Stimulated activated CD8-positive, alpha-beta memory T cell treated with anti-CD3 and anti-CD28 coated beads, Interleukin-2, amount 100 ng/mL, for 1 hour (primary cell): ENCODE data around the gene RAB44.

Source experiments
- DNase-seq, 2 donors: peaks; one replicate each; pipeline ENCODE4 v3.0.0-alpha.2; 2020; ENCODE audit warnings: low read depth in 2 of 2

RAB44 gene

DNA sequence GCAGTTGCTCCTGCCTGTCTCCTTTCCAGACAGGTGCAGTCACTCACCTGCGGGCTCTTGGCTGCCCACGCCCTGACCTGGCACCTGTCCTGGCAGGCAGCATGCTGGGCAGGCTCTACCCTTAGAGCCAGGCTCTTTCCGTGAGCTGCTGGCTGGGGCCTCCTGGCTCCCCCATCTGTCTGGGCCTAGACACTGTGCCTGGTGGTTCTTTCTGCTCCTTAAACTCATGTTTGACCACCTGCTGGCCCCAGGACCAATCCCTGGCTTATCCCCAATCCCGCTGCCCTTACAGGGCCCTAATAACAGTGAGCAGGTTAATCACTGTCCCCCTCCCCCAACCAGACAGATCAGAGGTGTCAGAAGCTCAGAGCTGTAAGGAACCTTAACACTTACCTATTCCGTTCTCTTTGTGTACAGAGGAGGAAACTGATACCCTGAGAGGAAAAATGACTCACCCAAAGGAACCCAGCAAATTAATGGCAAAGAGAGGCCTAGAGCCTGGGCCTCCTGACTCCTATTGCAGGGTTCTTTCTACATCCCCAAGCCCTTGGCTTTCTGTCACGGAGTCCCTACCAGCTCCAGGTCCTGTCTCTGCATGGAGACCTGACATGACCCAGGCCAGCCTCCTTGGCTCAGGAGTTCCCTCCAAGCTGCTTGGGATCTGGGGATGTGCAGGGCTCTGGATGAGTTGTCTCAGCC is 54.7 kb downstream of the RAB44 start:
- no peak for DNase-seq

DNA sequence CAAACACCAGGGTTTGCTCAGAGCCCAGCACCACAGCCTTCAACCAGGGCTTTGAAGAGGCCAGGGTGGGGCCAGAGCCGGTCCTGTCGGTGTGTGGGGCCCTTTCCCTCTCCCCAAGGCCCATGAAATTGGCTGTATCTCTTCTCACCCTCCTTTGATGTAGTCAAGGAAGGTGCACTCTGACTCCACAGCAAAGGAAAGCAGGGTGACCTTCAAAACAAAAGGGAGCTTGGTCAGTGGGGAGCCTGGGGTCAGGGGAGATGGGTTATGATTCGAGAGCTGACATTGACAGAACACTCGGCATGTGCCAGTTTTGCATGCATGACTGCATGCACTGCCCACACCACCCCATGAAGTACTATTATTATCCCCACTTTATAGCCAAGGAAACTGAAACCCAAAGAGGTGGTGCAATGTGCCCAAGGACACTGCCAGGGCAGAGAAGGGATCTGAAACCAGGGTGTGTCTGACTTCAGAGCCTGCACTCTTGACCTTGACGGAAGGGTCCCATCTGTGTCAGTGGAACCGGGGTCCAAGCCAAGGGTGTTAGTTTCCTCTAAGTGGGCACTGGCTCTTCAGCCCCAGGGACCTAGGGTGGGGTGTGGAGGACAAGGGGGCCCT is 55.4 kb downstream of the RAB44 start:
- DNase-seq = no peak

DNA sequence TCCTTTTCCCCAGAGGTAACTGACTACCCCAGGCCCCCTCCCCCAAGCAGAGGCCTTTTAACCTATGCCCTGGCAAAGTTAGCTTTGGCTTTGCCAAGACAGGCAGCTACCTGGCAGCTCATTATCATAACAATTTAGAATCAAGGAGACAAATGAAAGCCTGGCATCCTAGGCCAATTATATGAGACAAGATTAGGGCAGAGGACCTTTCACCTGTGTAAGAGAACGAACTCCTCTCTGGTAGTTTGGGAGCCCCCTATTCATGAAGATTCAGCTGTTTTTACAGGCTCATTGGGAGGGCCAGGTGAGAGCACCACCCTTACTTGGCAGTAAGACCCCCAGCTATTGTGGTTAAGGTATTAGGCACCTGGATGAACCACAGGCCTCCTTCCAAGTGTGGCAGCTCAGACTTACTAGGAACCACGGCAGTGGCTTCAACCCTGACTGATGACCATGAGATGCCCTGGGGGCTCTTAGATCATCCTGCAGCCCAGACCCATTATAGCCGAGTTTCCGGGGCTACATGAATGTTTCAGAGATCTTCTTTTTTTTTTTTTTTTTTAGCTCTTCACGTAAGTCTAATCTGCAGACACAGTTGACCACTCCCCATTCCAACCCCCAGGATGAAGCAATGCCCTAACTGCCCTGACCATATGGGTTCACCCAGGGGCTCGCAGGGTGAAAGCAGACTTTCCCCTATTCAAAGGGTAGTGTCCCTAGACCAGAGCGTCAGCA is 56.2 kb downstream of the RAB44 start:
- no peak for DNase-seq

DNA sequence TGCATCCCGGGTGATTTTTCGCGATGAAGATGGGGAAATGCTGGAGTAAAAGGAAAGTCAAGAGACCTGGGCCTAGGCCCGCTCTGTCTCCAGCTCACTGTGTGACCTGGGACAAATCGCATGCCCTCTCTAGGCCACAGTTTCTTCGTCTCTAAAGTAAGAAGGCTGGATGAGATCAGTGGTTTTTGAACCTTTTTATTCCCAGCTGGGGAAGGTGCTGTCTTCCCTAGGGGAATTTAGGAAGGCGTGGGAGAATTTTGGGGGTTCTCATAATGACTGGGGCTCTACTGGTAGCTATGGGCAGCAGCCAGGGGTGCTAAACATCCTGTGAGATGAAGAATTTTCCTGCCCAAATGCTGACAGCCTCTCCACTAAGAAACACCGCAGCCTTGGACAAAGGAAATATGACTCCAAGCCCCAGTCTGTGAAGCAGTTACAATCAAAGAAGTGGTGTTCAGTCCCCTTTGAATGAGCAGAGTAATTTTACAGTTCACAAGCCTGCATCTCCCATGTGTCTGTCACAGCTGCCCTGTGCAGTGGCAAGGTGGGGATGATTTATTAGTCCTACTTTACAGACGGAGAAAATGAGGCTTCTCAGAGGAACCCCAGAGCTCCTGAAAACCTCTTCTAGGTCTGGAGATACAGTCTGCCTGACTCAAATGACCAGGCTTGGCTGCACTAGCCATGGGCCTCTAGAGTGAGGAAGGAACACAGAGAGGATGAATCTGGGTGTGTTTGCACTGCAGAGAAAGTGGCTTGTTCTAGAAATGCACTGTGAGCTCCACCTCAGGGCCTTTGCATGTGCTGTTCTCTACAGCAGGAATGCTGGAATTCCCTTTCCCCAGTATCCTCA is 57.2 kb downstream of the RAB44 start:
- DNase-seq = no peak

DNA sequence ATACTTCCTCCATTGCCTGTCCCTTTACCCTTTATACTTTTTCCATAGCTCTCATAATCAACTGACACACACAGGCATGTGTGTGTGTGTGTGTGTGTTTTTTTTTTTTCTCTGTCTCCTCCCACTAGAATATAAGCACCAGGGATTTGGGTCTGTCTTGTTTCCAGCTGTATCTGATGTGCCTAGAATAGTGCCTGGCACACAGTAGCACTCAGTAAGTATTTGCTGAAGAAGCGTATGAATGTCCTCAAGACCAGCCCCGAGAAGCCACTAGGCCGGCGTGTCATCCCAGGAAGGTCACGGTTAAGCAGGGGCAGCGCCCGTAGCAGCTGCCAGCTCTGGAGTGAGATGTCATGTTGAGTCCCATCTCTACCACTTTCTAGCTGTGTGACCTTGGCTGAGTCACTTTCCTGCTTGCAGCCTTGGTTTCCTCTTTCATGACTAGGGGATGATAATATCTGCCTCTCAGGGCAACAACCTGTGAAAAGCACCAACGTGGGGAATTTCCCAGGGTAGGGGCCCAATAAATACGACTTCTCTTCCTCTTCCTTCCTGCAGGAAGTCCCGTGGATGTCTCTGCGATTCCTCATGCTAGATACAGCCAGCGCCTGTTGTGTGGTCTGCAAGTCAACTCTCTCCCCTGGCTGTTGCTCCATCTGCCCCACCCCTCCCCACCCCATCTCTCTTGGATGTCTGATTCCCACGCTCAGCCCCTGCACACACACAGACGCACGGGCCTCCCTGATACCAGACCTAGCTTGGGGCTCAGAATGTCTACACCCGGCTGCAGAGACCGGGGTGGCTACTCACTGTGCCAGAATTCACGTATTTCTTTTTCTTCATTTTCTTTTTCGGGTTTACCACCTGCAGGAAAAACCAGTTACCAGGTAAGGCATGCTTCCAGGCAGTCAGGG is 58.1 kb downstream of the RAB44 start:
- peak; percentile 20 to 36 for DNase-seq

DNA sequence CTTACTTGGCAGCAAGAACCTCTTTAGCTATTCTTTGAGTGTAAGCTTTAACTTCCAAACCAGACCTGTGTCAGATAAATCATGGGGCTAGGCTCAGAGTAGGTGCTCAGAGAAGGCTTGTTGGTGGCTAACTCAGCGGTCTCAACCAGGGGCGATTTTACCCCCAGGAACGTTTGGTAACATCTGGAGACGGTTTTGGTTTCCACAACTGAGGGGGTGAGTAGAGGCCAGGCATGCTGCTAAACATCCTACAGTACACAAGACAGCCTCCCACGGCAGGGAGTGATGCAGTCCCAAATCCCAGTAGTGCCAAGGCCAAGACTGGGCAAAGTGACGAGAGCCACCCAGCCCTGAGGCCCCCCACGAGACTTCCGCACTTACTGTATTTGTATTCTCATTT is 59.2 kb downstream of the RAB44 start:
- DNase-seq = no peak

DNA sequence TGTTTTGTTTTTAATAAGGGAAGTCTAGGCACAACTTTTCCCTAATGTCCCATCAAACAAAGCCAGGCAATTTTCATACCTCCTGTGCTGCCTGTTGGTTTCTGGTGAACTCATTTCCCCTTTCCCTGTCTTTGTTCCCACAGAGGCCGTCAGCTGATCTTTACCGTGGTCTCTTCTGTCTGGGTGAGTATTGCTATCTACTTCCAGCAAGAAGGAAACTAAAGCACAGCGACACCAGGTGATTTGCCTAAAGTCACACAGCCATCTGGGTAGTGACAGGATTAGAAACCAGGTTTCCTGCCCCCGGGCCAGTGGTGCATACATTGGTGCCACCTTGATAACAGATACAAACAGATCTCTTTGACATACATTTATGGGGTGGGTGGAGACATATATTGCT is 59.6 kb downstream of the RAB44 start:
- no peak for DNase-seq

DNA sequence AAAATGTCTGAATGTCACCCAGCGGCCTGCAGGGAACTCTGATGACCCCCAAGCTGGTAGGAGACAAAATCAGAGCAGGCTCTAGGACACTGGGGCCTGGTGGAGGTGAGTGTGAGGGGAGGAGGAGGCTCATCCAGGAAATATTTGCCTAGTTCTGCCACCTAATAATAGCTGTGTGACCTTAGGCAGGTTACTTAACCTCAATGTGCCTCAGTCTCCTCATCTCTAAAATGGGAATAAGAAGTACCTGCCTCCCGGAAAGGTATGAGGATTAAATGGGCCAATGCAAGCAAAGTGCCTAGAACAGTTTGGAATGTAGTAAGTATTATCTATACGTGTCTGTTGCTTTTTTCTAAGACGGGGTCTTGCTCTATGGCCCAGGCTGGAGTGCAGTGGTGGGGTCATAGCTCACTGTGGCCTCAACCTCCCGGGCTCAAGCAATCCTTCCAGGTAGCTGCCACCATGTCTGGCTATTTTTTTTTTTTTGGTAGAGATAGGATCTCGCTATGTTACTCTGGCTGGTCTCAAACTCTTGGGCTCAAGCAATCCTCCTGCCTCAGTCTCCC is 60.4 kb downstream of the RAB44 start:
- no peak for DNase-seq

DNA sequence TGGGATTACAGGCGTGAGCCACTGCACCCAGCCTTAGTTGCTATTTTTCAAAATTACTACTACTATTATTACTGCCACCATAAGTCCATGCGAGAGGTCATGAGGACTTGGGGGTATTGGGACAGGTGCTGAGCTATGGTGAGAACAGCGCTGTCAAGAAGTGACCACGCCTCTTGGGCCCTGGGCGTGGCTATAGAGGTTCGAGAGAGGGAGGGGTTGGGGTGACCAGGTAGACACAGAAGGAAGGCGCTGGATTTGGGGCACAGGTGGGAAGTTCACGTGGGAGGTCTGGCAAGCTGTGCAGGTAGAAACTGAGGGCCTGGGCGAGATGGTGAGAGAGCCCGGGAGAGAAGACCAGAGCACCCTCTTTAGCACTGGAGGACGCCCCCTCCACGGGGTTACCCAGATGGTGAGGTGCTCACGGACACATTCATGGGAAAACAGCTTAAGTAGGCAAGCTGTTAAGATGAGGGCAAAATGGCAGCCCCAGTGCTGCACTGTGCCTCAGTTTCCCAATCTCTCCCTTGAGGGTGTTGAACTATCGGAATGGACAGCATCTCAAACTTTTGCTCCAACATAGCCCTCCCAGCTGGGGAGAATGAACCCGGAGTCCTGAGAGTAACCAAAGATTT is 61.0 kb downstream of the RAB44 start:
- DNase-seq = no peak

DNA sequence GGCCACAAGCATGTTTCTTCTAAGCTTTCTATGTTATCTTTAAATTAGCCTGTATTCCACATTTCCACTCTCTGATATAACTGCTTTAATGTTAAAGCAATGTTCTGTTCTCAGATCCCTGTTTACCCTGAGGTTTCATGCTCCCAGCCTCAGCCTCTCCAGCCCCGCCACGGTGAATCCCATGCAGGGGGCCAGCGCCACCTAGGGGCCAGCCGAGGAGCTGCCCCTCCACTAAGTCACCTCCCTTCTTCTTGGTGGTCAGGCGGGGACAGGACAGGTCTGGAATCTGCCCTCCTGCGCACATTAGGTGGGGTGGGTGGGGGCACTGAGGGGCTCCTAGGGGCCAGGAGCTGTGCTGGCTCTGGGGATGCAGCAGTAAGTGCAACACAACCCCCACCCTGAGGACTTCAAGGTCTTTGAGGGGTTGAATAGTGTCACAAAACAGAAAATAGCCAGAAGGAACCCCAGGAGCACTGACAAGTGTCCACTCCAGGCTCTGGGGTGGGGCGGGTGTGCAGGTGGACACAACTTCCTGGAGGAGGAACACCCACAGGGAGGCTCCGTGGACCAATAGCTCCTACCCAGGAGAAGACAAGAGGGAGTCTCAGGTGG is 61.6 kb downstream of the RAB44 start:
- peak; percentile 39 to 65 for DNase-seq

DNA sequence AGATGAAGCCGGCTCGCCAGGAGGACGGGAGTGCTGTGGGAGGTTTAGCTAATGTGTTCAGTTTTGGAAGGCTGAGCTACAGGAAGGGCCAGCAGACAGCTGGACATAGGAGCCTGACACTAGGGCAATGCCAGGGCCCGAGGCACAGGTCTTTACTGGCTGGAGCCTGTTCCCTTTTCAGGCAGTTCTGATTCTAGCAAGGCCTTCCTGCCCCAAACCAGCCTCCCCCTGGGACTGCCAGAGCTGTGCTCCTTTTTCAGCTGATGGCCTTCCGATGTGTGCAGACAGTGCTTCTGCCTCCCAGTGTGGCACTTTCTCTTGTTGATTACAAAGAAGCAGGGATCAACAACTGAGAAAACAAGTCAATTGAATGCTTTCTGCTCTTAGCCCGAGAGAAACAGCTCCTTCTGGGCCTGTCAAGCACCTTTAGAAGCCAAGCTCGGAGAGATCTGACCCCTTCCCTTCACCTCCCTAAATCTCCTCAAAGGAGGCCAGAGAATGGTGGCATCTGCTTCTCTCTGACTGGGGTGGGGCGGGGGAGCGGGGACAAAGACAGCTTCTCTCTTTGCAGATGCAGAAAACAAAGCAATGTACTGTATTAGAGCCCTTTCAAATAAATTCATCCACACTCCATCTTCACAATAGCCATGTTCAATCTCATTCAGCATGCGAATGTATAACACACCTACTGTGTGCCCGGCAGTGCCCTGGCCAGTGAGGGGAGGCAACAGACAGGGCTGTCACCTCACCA is 63.2 kb downstream of the RAB44 start:
- no peak for DNase-seq

DNA sequence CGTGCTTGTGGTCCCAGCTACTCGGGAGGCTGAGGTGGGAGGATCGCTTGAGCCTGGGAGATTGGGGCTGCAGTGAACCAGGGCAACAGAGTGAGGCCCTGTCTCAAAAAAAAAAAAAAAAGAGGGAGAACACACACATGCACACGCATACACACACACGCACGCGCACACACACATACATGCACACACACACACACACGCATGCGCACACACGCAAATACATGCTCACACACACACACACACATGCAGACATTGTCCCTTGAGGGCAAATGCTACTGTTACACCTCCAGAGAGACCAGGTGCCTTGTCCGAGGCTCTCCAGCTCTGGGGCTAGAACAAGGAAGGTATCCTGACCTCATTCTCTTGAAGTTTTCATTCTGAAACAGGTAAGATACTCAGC is 64.5 kb downstream of the RAB44 start:
- no peak for DNase-seq

DNA sequence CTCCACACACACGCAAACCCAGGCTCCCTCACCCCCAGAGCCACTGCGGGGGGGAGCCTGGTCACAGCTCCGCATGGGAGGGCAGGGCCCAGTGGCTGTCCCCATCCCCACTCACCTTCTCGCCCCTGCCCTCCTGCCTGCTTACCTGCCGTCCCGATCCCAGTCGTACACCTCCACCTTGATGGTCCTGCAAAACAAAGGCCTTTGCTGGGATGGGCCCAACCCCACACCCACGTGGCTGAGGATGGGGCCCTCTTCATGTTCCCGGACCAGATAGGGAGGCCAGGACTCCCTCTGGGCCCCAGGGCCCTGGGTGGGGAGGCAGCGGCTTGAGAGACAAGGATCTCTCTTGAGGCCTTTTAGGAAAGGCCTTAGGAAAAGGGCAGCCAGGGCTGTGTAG is 67.6 kb downstream of the RAB44 start:
- DNase-seq = no peak

DNA sequence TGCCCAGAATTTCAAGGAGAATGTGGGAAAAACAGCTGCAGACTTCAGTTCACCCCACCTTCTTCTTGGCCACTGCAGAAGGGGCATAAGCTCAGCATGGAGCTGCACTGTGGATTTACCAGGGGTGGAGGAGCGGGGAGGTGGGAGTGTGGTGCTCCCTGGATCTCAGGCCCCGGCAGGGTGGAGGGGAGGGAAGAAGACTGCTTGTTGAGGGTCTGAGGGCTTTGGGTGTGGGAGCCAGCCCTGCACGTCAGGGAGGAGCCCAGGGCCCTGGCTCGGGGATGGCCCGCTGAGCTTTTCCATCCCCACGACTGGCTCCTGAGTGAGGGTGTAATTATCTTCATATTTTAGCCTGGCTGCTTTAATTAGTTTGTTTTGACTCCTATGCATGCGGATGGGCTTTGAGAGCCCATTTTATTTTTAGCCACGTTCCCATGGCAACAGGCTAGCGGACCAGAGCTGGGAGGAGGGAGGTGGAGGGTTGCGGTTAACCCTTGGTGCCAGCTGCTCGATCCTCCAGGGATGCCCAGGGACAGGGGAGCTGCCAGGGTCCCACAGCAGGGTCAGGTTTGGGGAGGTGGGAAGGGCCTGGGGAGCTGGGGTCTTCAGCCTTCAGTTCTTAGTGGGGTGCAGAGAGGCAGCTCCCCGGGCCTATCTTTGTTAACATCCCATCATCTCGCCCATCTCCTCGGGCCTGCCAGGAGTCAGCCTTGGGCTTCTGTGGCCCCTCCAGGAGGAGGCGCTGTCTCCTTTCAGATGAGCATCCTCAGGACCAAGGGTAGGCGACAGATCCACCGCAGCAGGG is 68.2 kb downstream of the RAB44 start:
- peak; percentile 37 to 65 for DNase-seq

DNA sequence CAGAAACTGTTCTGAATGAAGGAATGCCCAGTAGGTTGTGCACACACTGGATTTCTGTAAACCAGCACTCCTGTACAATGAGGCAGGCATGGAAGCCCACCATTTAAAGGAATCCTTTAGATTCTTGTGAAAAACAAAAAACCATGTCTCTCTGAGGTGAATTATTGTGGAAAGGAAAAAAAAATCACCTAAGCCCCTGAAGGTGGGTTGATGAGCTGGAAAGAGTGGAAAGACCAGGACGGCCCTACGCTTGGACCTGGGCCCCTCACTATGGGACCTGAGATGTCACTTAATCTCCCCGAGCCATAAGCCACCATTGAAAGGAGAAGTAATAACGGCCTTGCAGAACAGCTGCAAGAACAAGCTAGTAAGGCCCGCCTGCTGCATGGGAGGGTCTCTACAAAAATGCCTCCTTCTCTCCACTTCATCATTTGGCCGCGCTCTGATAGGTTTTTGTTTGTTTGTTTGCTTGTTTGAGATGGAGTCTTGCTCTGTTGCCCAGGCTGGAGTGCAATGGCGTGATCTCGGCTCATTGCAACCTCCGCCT is 68.8 kb downstream of the RAB44 start:
- DNase-seq = no peak

DNA sequence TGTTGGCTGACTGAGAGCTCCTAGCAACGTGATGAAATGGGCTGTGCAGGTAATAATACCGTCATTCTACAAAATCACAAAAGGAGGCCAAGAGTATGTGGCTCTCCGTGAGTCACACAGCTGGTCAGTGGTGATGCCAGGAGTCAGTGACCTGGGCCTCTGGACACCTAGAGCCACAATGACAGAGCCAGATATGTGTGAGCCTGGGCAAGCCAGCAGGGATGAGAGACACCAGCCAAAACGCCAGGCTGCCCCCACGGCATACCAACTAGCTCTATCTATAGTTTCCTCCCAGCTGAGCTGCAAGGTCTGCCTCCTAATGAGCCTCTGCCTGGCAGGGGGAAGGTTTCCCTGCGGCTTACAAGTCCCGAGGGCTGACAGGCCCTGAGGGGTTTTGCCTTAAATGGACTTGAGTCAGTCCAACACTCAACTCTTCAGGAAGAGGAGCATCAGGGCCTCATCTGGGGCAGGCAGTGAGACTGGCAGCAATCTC is 71.6 kb downstream of the RAB44 start:
- no peak for DNase-seq

DNA sequence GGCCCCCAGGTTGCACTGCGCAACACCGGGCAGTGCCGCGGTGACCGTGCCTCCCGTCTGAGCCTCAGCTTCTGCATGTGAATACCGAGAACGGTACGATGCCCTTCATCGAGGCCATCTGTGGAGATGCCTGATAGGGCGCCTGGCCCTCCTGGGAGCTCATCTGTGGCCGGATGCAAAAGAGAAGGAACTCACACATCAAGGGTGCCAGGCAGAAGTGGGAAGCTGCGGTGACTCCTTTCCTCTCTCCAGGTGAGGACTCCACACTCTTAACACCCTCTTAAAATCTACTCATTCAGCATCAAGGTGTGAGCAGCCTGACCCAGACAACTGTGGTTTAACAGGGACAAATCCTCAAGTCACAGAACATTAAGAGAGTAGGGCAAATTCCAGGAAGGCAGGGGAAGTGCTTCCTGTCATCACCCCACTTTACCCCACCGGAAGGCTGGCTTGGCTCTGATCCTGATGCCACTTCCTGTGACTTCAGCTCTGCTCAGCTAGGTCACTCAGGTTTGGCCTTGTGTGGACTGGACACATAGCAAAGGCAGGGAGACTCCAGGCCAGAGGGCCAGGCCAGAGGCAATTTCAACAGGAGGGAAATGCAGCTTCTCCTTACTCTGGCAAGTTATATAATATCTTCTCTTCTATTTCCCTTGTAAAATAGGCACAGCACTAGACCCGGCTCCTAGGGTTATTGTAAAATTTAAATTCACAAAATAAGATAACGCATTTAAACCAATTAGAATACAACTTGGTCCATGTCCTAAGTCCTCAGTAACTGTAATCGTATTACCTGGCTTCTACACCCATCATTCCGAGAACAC is 72.3 kb downstream of the RAB44 start:
- DNase-seq = no peak
